AG09319 (cell line): ENCODE data around the gene PCCA.
"Not testable (repeated sequence)": the region's sequence is repeated elsewhere in the genome, so short reads cannot be mapped to it uniquely, and the experiment has no call there.

Source experiments
- DNase-seq: peaks from one replicate; pipeline ENCODE4 v3.0.0-alpha.2; 2010; ENCODE audit warnings: low read depth; ENCODE audit errors: extremely low read depth
- CTCF ChIP-seq: IDR thresholded peaks from 2 replicates; pipeline ENCODE4 v1.5.1; 2011; ENCODE audit warnings: low read depth, mild to moderate bottlenecking, inconsistent platforms, low read length, moderate library complexity

The PCCA gene

GRCh38 chr13:100306434-100306999 lies 217.6 kb downstream of the PCCA start:
- TF ChIP-seq CTCF: no peak
- DNase-seq: no peak

GRCh38 chr13:100314132-100314910 lies 225.4 kb downstream of the PCCA start:
- DNase-seq: no peak
- TF ChIP-seq CTCF: no peak

- DNase-seq: no peak
- no peak for TF ChIP-seq CTCF
Measured at GRCh38 chr13:100315522-100315921, 226.6 kb downstream of the PCCA start.

GRCh38 chr13:100318473-100318872 lies 229.6 kb downstream of the PCCA start:
- not testable (repeated sequence) for DNase-seq

- DNase-seq: no peak
- TF ChIP-seq CTCF: no peak
Measured at GRCh38 chr13:100323937-100324336, 235.0 kb downstream of the PCCA start.

- no peak for TF ChIP-seq CTCF
- DNase-seq: no peak
Measured at GRCh38 chr13:100330662-100331061, 241.8 kb downstream of the PCCA start.

- DNase-seq: no peak
- no peak for TF ChIP-seq CTCF
Measured at GRCh38 chr13:100333141-100333540, 244.2 kb downstream of the PCCA start.

GRCh38 chr13:100334214-100334613 lies 245.3 kb downstream of the PCCA start:
- TF ChIP-seq CTCF: no peak
- no peak for DNase-seq
